GM21786 (cell line): ENCODE data around the gene BANF1.
A peak's percentile ranks its signal among the peaks of the same experiment; 100 is the strongest.

ENCODE experiments used
- ATAC-seq: cut with Tn5 transposase; IDR thresholded peaks from one replicate; pipeline ENCODE4 v1.9.1; 2021; ENCODE audit not compliant: unreplicated experiment

The BANF1 gene, protein sequence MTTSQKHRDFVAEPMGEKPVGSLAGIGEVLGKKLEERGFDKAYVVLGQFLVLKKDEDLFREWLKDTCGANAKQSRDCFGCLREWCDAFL

DNA sequence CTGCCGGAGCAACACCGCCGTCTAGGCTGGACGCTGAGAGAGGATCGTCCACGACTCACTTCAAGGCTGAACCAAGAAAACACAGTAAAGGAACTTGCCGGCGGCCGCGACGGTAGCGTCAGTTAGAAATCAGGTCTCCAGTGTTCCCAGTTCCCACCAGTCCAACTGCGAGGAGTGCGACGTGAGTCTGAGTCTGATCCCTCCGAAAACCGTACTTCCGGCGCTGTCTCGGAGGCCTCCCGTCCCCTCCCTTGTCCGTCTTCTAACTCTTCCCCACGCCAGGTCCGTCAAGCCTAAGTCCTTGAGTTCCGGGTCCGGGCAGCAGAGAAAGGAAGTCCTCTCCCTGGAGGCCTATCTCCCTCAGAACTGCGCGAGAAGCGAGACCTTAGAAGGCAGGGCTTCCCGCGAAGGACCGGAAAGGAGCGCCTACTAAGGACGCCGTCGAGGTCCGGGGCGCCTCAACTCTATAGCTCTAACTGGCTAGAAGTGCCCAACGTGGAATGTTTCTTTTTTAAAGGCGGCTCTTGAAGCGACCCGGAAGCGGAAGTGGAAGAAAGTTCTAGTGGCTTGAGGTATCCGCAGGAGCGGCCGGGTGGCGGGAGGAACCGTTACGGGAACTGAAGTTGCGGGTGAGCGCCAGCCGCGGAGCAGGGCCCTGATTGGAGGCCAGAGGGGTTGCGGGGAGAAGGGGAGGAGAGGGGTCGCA is at the start of gene BANF1, which contains the start of gene EIF1AD:
TSS of gene BANF1 (plus strand) at position 562 of the 706 bp plus-strand sequence. CDS start 748 bp downstream, outside the sequence.
TSS of gene EIF1AD (minus strand) at position 216 of the 706 bp plus-strand sequence. CDS start 1,768 bp downstream, outside the sequence.
- ATAC-seq: peak; percentile 76

DNA sequence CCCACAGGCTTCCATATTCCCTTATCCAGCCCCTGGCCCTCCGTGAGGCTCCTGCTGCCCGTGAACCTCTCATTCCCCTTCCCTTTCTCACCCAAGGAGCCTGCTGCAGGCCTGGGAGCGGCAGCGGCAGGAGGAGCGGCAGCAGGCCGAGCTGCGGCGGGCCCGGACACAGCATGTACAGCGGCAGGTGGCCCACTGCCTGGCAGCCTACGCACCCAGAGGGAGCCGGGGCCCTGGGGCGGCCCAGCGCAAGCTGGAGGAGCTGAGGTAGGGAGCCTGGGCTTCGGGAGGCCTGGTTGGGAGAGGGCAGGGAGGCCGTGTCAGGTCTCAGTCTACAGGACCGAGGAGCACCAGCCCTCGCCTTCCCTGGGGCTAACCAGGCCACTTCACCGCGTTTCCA is 48.8 kb upstream of the BANF1 start:
- ATAC-seq: no peak

DNA sequence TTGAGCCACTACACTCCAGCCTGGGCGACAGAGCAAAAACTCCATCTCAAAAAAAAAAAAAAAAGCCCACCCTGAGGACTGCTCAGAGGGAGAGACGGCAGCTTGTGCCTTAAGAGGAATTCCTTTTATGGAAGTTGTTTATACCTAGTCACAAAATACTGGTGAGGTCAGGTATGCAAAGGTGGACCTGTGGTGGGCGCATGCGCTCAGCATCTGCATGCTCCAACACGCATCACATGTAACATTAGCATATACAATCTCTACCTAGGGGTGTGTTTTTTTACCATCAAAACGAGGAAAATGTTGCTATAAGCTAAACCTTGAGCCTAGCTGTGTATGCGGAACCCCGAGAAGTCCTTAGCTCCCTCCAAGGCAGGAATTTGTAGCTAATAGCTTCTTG is 47.5 kb upstream of the BANF1 start:
- ATAC-seq: no peak

DNA sequence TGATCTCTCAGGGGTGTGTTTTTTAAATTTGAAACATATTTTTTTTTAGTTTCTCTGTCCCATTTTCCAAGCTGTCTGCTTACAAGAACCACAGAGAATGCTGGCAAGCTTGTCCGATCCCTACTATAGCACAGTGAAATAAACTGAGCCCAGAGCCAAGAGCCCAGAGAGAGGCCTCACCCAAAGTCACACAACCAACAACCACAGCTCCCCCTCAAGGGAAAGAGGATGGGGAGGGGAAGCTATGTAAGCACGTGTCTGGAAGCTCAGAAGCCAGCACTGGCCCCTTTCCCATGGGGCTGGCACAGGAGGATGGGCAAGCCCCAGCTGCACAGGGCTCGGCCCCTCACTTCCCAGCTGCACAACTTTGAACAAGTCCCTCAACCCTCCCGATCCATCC is 44.0 kb upstream of the BANF1 start:
- no peak for ATAC-seq

DNA sequence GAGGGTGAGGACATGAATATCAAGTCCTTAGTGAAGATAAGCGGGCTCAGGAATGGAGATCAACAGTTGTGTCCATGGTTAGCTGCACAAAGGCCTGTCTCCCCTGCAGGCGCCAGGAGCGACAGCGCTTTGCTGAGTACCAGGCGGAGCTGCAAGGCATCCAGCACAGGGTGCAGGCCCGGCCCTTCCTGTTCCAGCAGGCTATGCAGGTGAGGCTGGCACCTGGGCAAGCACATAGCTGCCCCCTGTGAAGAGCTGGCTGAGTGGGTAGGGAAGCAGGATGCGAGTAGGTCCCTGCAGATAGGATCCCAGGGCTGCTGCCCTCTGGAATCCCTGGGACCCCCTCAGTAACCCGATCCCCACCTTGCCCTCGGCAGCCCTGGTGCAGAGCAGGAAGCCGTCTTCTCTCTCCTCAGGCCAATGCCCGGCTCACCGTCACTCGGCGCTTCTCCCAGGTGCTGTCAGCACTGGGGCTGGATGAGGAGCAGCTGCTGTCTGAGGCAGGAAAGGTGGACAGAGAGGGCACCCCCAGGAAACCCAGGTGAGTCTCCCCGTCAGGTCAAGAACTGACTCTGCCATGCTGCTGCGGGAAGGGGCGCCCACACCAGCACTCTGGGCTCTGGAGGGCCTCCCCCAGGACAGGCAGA is 43.4 kb upstream of the BANF1 start:
- no peak for ATAC-seq

DNA sequence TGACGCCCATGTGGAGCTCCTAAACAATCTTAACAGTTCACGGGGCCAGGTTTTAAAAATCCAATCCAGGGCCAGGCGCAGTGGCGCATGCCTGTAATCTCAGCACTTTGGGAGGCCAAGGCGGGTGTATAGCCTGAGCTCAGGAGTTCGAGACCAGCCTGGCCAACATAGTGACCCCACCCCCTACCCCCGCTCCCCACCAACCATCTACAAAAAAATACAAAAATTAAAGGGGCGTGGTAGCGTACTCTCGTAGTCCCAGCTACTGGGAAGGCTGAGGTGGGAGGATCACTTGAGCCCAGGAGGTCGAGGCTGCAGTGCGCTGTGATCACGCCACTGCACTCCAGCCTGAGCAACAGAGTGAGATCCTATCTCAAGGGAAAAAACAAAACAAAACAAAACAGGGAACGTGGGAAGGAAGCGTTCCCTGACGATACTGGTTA is 41.5 kb upstream of the BANF1 start:
- no peak for ATAC-seq

DNA sequence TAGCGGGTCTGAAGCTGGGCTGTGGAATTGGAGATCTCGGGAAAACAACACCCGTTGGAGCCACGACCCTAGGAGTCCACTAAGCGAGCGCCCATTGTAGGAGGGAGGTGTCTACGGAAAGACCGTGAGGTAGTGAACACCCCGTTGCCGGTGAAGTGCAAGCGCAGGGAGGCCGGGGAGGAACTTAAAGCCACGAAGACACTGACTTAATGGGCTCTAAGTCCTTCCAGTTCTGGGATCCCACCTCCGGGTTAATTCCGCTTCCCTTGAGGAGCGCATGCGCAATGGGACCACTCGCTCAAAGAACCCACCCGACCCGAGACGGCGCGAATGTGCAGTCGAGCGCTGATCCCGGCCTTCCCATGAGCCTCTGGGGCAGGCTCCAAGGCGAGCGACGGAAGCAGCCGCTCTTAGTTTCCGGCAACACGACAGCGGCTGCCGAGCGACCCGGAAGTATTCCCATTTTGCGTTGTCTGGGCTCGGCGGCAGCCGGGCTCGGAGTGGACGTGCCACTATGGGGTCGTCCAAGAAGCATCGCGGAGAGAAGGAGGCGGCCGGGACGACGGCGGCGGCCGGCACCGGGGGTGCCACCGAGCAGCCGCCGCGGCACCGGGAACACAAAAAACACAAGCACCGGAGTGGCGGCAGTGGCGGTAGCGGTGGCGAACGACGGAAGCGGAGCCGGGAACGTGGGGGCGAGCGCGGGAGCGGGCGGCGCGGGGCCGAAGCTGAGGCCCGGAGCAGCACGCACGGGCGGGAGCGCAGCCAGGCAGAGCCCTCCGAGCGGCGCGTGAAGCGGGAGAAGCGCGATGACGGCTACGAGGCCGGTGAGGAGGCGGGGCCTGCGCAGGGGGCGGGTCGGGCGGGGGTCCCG is 40.8 kb upstream of the BANF1 start, which contains the start of gene SART1:
TSS of gene SART1 (plus strand) at position 468 of the 874 bp plus-strand sequence. CDS start at position 515, 47 bp downstream.
- peak; percentile 76 for ATAC-seq

DNA sequence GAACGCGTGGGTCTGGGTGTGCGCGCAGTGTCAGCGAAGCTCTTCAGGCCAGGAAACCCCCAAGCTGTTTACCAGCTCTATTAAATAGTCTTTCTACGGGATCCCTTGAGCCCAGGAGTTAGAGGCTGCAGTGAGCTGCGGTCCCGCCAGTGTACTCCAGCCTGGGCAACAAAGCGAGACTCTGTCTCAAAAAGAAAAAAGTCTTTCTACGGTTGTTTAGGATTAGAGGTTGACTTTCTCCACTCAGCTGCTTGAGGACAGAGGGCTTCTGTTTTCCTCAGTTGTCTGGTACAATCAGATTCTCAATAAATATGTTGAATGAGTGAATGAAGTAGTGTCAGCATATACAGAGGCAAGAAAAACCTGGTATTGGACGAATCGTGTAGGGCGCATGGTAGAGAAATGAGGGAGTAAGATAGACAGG is 40.1 kb upstream of the BANF1 start:
- no peak for ATAC-seq

DNA sequence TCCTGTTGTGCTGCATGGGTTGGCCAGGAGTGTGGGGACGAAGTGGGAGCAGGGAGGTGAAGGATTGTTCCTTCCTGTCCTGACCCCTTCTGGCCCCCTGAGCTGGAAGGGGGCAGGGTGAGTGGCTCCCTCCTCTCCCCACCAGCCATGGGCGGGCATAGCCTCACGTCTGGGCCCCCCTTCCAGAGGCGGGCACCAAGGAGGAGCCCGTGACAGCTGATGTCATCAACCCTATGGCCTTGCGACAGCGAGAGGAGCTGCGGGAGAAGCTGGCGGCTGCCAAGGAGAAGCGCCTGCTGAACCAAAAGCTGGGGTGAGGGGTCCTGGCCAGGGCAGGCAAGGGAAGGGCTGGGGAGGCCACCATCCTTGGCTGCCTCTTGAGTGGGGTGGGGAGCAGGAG is 37.4 kb upstream of the BANF1 start:
- ATAC-seq: no peak

DNA sequence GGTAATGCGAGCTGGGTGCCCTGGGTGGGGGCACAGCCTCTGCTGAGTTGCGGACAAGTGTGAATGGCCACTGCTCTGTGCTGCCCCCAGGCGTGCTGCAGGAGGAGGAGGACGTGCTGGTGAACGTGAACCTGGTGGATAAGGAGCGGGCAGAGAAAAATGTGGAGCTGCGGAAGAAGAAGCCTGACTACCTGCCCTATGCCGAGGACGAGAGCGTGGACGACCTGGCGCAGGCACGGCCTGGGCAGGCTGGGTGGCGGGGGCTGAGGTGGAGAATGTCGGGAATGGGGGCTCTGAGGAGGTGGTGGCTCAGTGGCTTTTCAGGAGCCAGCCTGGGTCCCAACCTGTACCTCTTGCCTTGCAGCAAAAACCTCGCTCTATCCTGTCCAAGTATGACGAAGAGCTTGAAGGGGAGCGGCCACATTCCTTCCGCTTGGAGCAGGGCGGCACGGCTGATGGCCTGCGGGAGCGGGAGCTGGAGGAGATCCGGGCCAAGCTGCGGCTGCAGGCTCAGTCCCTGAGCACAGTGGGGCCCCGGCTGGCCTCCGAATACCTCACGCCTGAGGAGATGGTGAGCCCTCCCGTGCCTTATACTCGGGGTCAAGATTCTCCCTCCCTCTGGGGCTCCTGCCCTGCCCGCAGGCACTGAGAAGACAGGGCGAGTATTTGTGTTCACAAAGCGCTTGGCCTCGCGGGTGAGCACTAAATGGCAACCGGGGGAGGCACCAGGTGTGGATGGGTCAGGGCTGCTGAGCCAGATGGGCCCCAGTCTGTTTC is 36.1 kb upstream of the BANF1 start:
- ATAC-seq: no peak

DNA sequence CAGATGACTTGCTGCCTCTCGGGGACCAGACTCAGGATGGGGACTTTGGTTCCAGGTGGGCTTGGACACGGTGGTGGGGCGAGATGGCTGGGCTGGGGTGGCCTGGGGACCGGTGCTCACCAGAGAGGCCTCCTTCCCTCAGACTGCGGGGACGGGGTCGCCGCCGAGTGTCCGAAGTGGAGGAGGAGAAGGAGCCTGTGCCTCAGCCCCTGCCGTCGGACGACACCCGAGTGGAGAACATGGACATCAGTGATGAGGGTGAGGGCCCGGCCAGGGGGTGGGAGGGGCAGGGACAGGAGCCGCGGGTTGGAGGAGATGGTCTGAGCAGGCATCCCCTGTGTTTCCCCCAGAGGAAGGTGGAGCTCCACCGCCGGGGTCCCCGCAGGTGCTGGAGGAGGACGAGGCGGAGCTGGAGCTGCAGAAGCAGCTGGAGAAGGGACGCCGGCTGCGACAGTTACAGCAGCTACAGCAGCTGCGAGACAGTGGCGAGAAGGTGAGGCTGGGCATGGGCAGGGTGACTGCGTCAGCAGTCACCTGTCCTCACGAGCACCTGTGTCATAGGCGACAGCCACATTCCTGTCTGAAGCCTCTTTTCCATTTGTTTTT is 34.9 kb upstream of the BANF1 start:
- ATAC-seq: no peak

DNA sequence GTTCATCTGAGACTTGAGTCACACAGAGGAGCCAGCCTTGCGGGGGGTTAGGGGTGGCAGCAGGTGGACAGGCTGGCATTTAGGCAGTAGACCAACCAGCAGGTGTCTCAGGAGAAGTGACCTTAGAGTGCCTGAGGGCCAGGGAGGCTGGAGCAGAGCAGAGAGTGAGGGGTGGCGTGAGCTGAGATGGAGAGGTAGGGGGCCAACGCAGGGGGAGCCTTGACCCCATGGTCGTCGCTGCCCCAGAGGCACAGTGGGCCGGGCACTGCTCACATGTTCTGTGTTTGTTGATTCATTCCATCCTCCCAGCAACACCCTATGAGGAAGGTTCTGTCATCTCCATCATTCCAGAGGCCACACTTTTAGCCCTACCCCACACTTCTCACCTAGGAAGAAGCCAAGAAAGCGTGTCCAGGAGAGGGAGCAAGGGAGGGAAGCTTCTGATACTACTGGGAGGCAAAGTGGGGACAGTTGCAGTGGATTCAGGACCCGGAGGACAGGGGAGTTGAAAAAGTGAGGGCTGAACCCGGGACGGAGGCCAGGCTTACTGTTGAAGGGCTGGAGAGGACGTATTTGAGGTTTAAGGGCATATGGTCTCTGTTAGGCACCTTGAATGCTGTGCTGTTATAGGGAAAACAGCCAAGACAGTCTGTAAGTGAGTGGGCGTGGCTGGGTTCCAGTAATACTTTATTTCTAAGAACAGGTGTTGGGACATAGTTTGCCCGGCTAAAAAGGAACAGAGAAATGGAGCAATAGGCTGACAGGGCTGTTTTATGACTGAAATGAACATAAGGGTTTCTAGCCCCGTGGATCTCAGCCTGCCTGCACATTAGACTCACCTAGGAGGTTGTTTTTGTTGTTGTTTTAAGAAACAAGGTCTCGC is 33.5 kb upstream of the BANF1 start:
- no peak for ATAC-seq

DNA sequence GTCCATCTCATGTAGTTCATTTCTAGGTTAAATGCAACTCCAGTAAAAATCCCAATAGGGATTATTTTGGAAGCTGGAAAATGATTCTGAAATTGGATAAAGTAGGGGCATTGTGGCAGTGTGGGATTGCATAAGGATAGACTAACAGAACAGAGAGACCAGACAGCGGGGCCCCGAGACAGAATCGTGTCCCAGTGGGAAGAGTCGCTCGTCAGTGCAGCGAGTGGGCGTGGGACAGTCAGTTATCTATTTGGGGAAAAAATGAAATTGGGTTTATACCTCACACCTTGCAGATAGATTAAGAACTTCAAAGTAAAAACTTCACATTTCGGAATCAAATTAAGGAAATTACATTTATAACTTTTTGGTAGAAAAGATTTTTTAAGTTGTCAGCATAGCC is 30.2 kb upstream of the BANF1 start:
- ATAC-seq: no peak

DNA sequence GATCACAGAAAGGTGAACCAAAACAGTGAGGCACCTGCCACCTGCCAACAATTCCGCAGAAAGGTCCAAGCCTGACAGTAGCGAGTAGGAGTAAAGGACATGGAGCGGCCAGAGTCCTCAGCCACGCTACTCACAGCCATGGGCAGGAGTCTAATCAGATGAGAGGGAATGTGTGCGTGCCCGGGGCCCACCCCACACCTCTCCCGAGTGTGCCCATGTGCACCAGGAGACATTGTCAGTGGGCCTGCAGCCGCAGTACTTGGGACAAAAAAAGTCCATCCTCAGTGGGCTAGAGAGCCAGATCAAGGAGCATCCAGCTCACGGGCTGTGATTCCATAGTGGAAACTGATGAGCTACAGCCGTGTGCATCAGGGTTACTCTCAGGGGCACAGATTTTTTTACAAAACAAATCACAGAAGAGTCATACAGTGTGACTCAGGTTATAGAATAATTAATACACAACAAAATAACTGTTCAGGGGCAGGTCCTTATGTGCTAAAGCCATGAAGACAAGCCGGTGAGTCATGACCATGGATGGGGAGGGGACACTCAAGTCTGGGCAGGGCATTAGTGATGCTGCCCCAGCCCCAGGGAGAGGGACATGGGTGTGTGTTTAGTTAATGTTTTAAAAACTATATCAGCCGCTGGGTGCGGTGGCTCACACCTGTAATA is 28.7 kb upstream of the BANF1 start:
- no peak for ATAC-seq

DNA sequence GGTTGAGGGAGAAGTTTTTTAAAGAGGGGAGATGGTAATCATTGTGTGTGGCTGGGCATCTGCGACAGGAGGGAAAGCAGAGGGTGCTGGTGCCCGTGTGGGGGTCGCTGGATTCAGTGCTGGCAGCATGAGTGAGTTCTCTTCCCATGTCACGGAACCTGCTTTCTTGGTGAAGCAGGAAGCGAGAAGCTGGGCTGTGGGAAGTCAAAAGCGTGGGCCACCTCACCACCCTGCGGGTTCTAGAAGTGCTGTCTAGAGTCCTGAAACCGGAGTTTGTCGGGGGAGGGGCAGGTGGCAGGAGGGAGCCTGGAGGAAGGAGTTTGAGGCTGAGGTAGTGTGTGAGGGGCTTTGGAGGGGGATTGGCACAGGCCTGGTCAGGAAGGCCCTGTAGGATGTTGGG is 26.5 kb upstream of the BANF1 start:
- no peak for ATAC-seq

DNA sequence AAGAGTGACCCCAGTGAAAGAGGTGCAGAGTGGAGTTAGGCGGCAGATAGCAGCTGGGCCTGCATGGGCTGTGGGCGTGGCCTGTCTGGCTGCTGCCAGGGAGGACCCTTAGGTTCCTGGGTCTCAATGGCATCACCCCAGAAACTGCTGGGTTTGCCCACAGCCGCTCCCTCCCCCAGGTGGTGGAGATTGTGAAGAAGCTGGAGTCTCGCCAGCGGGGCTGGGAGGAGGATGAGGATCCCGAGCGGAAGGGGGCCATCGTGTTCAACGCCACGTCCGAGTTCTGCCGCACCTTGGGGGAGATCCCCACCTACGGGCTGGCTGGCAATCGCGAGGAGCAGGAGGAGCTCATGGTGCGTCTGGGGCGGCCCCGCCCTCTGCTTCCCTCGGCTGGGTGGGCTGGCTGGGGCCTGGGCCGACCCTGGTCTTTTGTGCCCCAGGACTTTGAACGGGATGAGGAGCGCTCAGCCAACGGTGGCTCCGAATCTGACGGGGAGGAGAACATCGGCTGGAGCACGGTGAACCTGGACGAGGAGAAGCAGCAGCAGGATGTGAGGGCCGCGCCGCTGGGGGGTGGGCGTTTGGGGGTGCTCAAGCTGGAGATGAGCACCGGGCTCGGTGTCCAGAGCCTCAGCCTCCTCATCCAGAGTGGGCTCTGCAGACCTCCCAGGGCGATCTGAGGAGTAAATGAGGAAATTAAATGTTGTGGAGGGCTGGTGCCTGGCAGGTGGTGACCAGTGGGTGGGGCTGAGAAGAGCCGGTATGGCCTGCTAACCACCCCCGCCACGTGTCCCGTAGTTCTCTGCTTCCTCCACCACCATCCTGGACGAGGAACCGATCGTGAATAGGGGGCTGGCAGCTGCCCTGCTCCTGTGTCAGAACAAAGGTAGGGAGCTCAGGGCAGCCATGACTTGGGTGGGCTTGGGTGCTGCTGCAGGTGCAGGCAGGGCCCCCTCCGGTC is 25.8 kb upstream of the BANF1 start:
- no peak for ATAC-seq

DNA sequence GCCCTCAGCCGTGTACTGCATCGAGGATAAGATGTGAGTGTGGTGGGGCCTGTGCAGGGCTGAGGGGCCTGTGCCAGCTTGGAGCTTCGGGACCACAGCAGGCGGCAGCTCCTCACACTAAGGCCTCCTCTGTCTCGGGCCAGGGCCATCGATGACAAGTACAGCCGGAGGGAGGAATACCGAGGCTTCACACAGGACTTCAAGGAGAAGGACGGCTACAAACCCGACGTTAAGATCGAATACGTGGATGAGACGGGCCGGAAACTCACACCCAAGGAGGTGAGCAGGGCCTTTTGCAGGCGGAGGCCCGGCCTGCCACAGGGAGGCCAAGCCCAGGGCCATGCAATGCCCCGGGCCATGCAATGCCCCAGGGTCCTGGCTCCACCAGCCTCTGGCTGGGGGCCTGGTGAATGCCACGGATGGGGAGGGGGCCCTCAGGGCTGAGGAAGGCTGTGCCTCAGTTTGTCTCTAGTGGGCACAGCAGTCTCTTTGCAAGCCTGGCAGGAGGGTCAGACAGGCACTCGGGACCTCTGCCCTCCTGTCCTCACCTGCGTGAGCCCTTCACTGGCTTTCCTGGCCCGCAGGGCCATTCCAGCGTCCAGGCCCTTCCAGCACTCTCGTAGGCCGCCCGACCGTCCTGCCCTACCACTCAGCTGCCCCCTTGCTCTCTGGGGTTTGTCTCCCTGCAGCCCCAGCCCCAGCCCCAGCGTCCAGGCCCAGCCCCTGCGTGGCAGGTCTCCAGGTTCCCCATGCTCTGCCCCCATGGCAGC is 24.5 kb upstream of the BANF1 start:
- ATAC-seq: no peak
